GM12878 (cell line): ENCODE data around the gene HEBP1. TPM values are rescaled to one million over a fixed set of nuclear protein-coding genes. Genes with fewer than 3 reads are reported as not detected.

Experiments
- ATAC-seq: fragments of 200-7000 bp; cut with Tn5 transposase; 3 replicates; pipeline ENCODE4 v1.9.1; 2020; ENCODE audit warnings: mild to moderate bottlenecking, moderate library complexity
- BruUV-seq: library from RNA; stranded (reverse); fragments of 400-500 nt; replicated peaks from 2 replicates; lab custom pipeline; 2021; lab: Mats Ljungman, UMichigan
- CTCF ChIA-PET: fragments of 300-600 bp; sonication (Branson Sonifier 250); formaldehyde crosslinking; extraction: SDS; loops from one replicate; lab custom pipeline; 2021; ENCODE audit warnings: inconsistent platforms; lab: Yijun Ruan, JAX
- POLR2A ChIA-PET: fragments of 350-600 bp; formaldehyde crosslinking; extraction: SDS; loops from one replicate; lab custom pipeline; 2021; ENCODE audit warnings: inconsistent platforms; lab: Charles Lee
- RAD21 ChIA-PET: fragments of 300-600 bp; sonication (Branson Sonifier 250); formaldehyde crosslinking; loops from one replicate; lab custom pipeline; 2023; ENCODE audit warnings: antibody characterized with exemption; ENCODE audit not compliant: unreplicated experiment; lab: Charles Lee
- SMC1A ChIA-PET: fragments of 300-600 bp; sonication (Branson Sonifier 250); formaldehyde crosslinking; loops from one replicate; lab custom pipeline; 2023; ENCODE audit not compliant: unreplicated experiment, uncharacterized antibody; lab: Charles Lee
- DNase-seq: peaks from one replicate; pipeline ENCODE4 v3.0.0-alpha.2; 2011; ENCODE audit warnings: low read depth, low spot score
- FAIRE-seq: peaks from 3 replicates; lab custom pipeline; 2011; peaks lifted over from hg19 to GRCh38; lab: Jason Lieb, UNC
- H2AFZ ChIP-seq: 2 replicates; pipeline ENCODE4 v1.6.0; 2011; ENCODE audit warnings: low read depth, low read length, control low read depth; ENCODE audit not compliant: control insufficient read depth
- H3K27ac ChIP-seq: 2 replicates; pipeline ENCODE4 v1.5.1; 2011; ENCODE audit warnings: control low read depth; ENCODE audit not compliant: control insufficient read depth, insufficient read depth
- H3K27me3 ChIP-seq, 2 experiments: replicated peaks in 1 of 2; 2 replicates each; pipeline versions ENCODE4 v1.6.0 to v1.6.1; 2011; ENCODE audit warnings: low read length in 1 of 2; ENCODE audit not compliant: control insufficient read depth in 2 of 2, insufficient read depth in 2 of 2
- H3K36me3 ChIP-seq, 2 experiments: 2 replicates each; pipeline ENCODE4 v1.5.1; 2011; ENCODE audit warnings: low read length in 1 of 2; ENCODE audit not compliant: control insufficient read depth in 2 of 2, insufficient read depth in 2 of 2
- H3K4me1 ChIP-seq: 2 replicates; pipeline ENCODE4 v1.6.1; 2011; ENCODE audit warnings: mild to moderate bottlenecking, low read length, moderate library complexity, mixed read lengths; ENCODE audit not compliant: control insufficient read depth, insufficient read depth
- H3K4me2 ChIP-seq: 2 replicates; pipeline ENCODE4 v1.6.0; 2011; ENCODE audit warnings: control low read depth; ENCODE audit not compliant: control insufficient read depth, insufficient read depth
- H3K4me3 ChIP-seq: fragments of 200-600 bp; sonication (generic); 2 replicates; pipeline ENCODE4 v1.5.1; 2016
- H3K79me2 ChIP-seq: 2 replicates; pipeline ENCODE4 v1.6.0; 2011; ENCODE audit warnings: low read length; ENCODE audit not compliant: control insufficient read depth, insufficient read depth
- H3K9ac ChIP-seq: 2 replicates; pipeline ENCODE4 v1.8.0; 2011; ENCODE audit warnings: low read length, control low read depth, mixed read lengths; ENCODE audit not compliant: control insufficient read depth, insufficient read depth
- H3K9me3 ChIP-seq: replicated peaks from 3 replicates; pipeline ENCODE4 v1.5.1; 2011; ENCODE audit warnings: mild to moderate bottlenecking, low read length; ENCODE audit not compliant: control insufficient read depth, insufficient read depth
- H4K20me1 ChIP-seq: 2 replicates; pipeline ENCODE4 v1.6.0; 2011; ENCODE audit not compliant: control insufficient read depth, insufficient read depth
- BCL3 ChIP-seq: IDR thresholded peaks from 2 replicates; pipeline ENCODE4 v1.6.1; 2011; ENCODE audit warnings: borderline replicate concordance, low read depth, mild to moderate bottlenecking, moderate library complexity, low read length; ENCODE audit not compliant: insufficient read depth, poor library complexity, severe bottlenecking
- CBFB ChIP-seq: IDR thresholded peaks from 2 replicates; pipeline ENCODE4 v1.6.1; 2016; ENCODE audit warnings: antibody characterized with exemption, low read depth
- CHD1 ChIP-seq: IDR thresholded peaks from 2 replicates; pipeline ENCODE4 v1.6.1; 2012; ENCODE audit warnings: low read depth, low read length, improper control_type of control experiment
- EGR1 ChIP-seq, 2 experiments: IDR thresholded peaks; 1 replicate in 1 of 2; 2 replicates in 1 of 2; pipeline ENCODE4 v1.6.1; 2011 to 2012; ENCODE audit warnings: low read depth in 2 of 2, low read length in 2 of 2, borderline replicate concordance in 1 of 2, mild to moderate bottlenecking in 1 of 2, moderate library complexity in 1 of 2
- FOXM1 ChIP-seq: IDR thresholded peaks from 2 replicates; pipeline ENCODE4 v1.6.1; 2012; ENCODE audit warnings: low read depth, mild to moderate bottlenecking, inconsistent platforms, low read length, moderate library complexity
- JUND ChIP-seq: IDR thresholded peaks from 2 replicates; pipeline ENCODE4 v1.6.1; 2012; ENCODE audit warnings: low read depth, mild to moderate bottlenecking, low read length, improper control_type of control experiment, moderate library complexity
- MAX ChIP-seq: IDR thresholded peaks from 2 replicates; pipeline ENCODE4 v1.6.1; 2012; ENCODE audit warnings: low read depth, low read length, improper control_type of control experiment
- MEF2A ChIP-seq: IDR thresholded peaks from 2 replicates; pipeline ENCODE4 v1.6.1; 2011; ENCODE audit warnings: low read depth, mild to moderate bottlenecking, low read length, moderate library complexity; ENCODE audit not compliant: insufficient read depth
- MLLT1 ChIP-seq: fragments of 450-650 bp; IDR thresholded peaks from 2 replicates; pipeline ENCODE4 v1.6.1; 2016; ENCODE audit warnings: mild to moderate bottlenecking
- POU2F2 ChIP-seq: IDR thresholded peaks from 3 replicates; pipeline ENCODE4 v1.6.1; 2011; ENCODE audit warnings: low read depth, mild to moderate bottlenecking, low read length, borderline replicate concordance
- RBBP5 ChIP-seq: fragments of 200-600 bp; sonication (generic); conservative IDR thresholded peaks from 2 replicates; pipeline ENCODE4 v1.6.1; 2016
- RFX5 ChIP-seq: IDR thresholded peaks from 2 replicates; pipeline ENCODE4 v1.6.1; 2011; ENCODE audit warnings: low read depth, low read length, improper control_type of control experiment
- SREBF1 ChIP-seq: IDR thresholded peaks from 2 replicates; pipeline ENCODE4 v1.6.1; 2012; ENCODE audit warnings: mild to moderate bottlenecking, low read length
- SREBF2 ChIP-seq: IDR thresholded peaks from 2 replicates; pipeline ENCODE4 v1.6.1; 2012; ENCODE audit warnings: mild to moderate bottlenecking, low read length
- YBX1 ChIP-seq: fragments of 450-650 bp; IDR thresholded peaks from 2 replicates; pipeline ENCODE4 v1.6.1; 2016; ENCODE audit warnings: antibody characterized with exemption
- ZNF24 ChIP-seq: fragments of 450-650 bp; IDR thresholded peaks from 2 replicates; pipeline ENCODE4 v1.6.1; 2017; ENCODE audit warnings: antibody characterized with exemption, mild to moderate bottlenecking
- ZNF622 ChIP-seq: fragments of 450-650 bp; IDR thresholded peaks from 2 replicates; pipeline ENCODE4 v1.6.1; 2017; ENCODE audit warnings: mild to moderate bottlenecking, inconsistent platforms
- ZNF687 ChIP-seq: fragments of 450-650 bp; IDR thresholded peaks from 2 replicates; pipeline ENCODE4 v1.6.1; 2017; ENCODE audit warnings: mild to moderate bottlenecking, moderate library complexity
- WGBS: methylation state at CpG from one replicate; pipeline ENCODE4 v1.1.6; 2016; ENCODE audit warnings: low lambda C conversion rate; ENCODE audit not compliant: insufficient replicate concordance, insufficient coverage; ENCODE audit errors: missing lambda C conversion rate; 5-methylcytosine and 5-hydroxymethylcytosine counted together
- in situ Hi-C: fragments of 300-500 bp; cut with MboI; formaldehyde crosslinking; loops from 9 replicates; pipeline ENCODE4 v1.14.3; 2018; ENCODE audit warnings: mixed read lengths
- intact Hi-C: fragments of 100-400 bp; cut with micrococcal nuclease; formaldehyde crosslinking; loops from one replicate; pipeline ENCODE4 v1.14.2; 2022; ENCODE audit not compliant: unreplicated experiment
- polyA plus RNA-seq, 11 experiments: library from polyadenylated mRNA; depleted of rRNA in 4 of 11; unstranded in 6 of 11; stranded (reverse) in 5 of 11; fragments of >200 nt; fragmentation: Nextera tagmentation in 4 of 11; fragmentation: Illumina TruSeq in 1 of 11; extraction: Ambion mirVana in 4 of 11; extraction: Trizol in 1 of 11; gene quantifications; 1 replicate in 1 of 11; 2 replicates in 10 of 11; pipeline versions ENCODE4 v1.2.1 to v1.2.3, GENCODE V29; 2011 to 2016; ENCODE audit warnings: inconsistent platforms in 2 of 11, missing spikeins in 2 of 11, low read depth in 1 of 11
- total RNA-seq, 4 experiments: library from RNA; depleted of rRNA in 3 of 4; stranded (reverse); fragments of >200 nt in 3 of 4; fragmentation: Illumina TruSeq in 1 of 4; extraction: Trizol in 1 of 4; gene quantifications; 2 replicates each; pipeline versions ENCODE4 v1.2.1 to v1.2.3, GENCODE V29; 2013 to 2021

The HEBP1 gene
- total and polyA plus RNA-seq, 10 of the 15 experiments (the other 5 are each of a cell fraction or from before 2014, with no cell fraction given) = 0.07 to 0.32 (median 0.18) TPM; not detected in 5

DNA sequence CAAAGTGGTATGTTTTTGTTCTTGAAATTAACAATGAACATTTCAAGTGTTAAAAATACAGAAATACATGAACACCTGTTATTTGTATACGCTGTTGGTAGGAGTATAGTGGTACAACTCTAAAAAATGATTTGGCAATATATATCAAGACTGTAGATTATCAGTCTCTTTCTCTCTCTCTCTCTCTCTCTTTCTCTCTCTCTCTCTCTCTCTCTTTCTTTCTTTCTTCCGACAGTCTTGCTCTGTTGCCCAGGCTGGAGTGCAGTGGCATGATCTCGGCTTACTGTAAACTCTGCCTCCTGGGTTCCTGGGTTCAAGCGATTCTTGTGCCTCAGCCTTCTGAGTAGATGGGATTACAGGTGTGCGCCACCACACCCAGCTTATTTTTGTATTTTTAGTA is 12.6 kb downstream of the HEBP1 start:
- CTCF ChIA-PET = interaction anchor here (0.9 to 3.9 kb wide), 3 partner anchors 11 to 225 kb away, joined by 3 to 20 read pairs (median 4); no protein-coding TSS in a partner anchor
- Histone ChIP-seq H3K79me2 (no peaks in the 10 kb centered on the region), H2AFZ (no peak overlapping the region), H3K9ac (no peak overlapping the region)
- no TSS peak for BruUV-seq
- TF ChIP-seq JUND = no peak
- no peak for TF ChIP-seq MLLT1
- TF ChIP-seq SREBF1 = no peak
- no peak for TF ChIP-seq MEF2A
- TF ChIP-seq BCL3 = no peak
- TF ChIP-seq RFX5 = no peak
- TF ChIP-seq ZNF24 = no peak
- TF ChIP-seq EGR1 (IDR thresholded peaks at IDR 0.05; ENCODE audit: borderline replicate concordance in 1 of 2, low read depth in 2 of 2, low read length in 2 of 2) = no peak
- TF ChIP-seq SREBF2 = no peak
- TF ChIP-seq ZNF687 = no peak
- TF ChIP-seq POU2F2 = no peak
- no peak for TF ChIP-seq RBBP5
- no peak for TF ChIP-seq MAX
- TF ChIP-seq ZNF622 = no peak
- TF ChIP-seq YBX1 = no peak
- no peak for TF ChIP-seq CBFB
- no peak for TF ChIP-seq CHD1
- TF ChIP-seq FOXM1 = no peak
- TF ChIP-seq, all 136 proteins: peak for 0
- intact Hi-C loops (loop anchor here (10.0 kb wide), 1 partner anchor 217 kb away; no protein-coding TSS in a partner anchor), in situ Hi-C loops (no loop called here)
- H3K4me1 ChIP-seq = no peaks in the 10 kb centered on the region
- FAIRE-seq = no peak
- H4K20me1 ChIP-seq = no peaks in the 10 kb centered on the region; the same call in 1 of the 2 replicates
- WGBS = 52% methylated on average over 5 of the region's 5 CpGs
- peaks cover 2 to 7% of the 10 kb centered on the region in 2 experiments; a peak in 1 of 4 replicates for H3K27me3 ChIP-seq
- no peak overlapping the region for H3K27ac ChIP-seq
- ChIA-PET POLR2A (no interaction called here), RAD21 (no interaction called here), SMC1A (interaction anchor here (3.0 kb wide), 1 partner anchor 225 kb away, joined by 9 read pairs; no protein-coding TSS in a partner anchor)
- H3K36me3 ChIP-seq = no peaks in the 10 kb centered on the region
- H3K9me3 ChIP-seq = no peaks in the 10 kb centered on the region
- ATAC-seq = no peak
- no peak overlapping the region for H3K4me3 ChIP-seq
- no peak for DNase-seq
- no peak overlapping the region for H3K4me2 ChIP-seq
